D721Med (cell line): Measurements from ENCODE around the gene LAPTM4A.

Experiments
- DNase-seq: peaks from one replicate; pipeline ENCODE4 v3.0.0; 2011; ENCODE audit warnings: low spot score; ENCODE audit not compliant: insufficient read length
- FAIRE-seq: peaks from 2 replicates; lab custom pipeline; 2011; peaks lifted over from hg19 to GRCh38; lab: Jason Lieb, UNC
- CTCF ChIP-seq: IDR thresholded peaks from 2 replicates; pipeline ENCODE4 v1.5.1; 2012; ENCODE audit warnings: mild to moderate bottlenecking, control low read depth; ENCODE audit not compliant: insufficient read depth; ENCODE audit errors: missing control alignments

Gene LAPTM4A

GRCh38 chr2:20073460-20073859 is 22.0 kb upstream of the LAPTM4A start:
- FAIRE-seq (no peak), DNase-seq (no peak)
- no peak for TF ChIP-seq CTCF

- FAIRE-seq (no peak), DNase-seq (no peak)
- TF ChIP-seq CTCF, result no peak
Observed at GRCh38 chr2:20072436-20073158, 21.2 kb upstream of the LAPTM4A start.

GRCh38 chr2:20071397-20072383 is 20.3 kb upstream of the LAPTM4A start:
- FAIRE-seq (no peak), DNase-seq (no peak)
- TF ChIP-seq CTCF, result no peak

- DNase-seq (no peak), FAIRE-seq (no peak)
- TF ChIP-seq CTCF, result no peak
Observed at GRCh38 chr2:20069756-20070155, 18.3 kb upstream of the LAPTM4A start.

- DNase-seq (no peak), FAIRE-seq (no peak)
- TF ChIP-seq CTCF, result no peak
Observed at GRCh38 chr2:20067992-20068584, 16.7 kb upstream of the LAPTM4A start.

- DNase-seq (no peak), FAIRE-seq (no peak)
- no peak for TF ChIP-seq CTCF
Observed at GRCh38 chr2:20065885-20066602, 14.6 kb upstream of the LAPTM4A start.
